HG03045 (cell line): Measurements from ENCODE around the gene TPPP.

Source experiments
- ATAC-seq: cut with Tn5 transposase; IDR thresholded peaks from one replicate; pipeline ENCODE4 v1.9.1; 2021; ENCODE audit warnings: mild to moderate bottlenecking, moderate library complexity; ENCODE audit not compliant: unreplicated experiment

The TPPP gene

DNA sequence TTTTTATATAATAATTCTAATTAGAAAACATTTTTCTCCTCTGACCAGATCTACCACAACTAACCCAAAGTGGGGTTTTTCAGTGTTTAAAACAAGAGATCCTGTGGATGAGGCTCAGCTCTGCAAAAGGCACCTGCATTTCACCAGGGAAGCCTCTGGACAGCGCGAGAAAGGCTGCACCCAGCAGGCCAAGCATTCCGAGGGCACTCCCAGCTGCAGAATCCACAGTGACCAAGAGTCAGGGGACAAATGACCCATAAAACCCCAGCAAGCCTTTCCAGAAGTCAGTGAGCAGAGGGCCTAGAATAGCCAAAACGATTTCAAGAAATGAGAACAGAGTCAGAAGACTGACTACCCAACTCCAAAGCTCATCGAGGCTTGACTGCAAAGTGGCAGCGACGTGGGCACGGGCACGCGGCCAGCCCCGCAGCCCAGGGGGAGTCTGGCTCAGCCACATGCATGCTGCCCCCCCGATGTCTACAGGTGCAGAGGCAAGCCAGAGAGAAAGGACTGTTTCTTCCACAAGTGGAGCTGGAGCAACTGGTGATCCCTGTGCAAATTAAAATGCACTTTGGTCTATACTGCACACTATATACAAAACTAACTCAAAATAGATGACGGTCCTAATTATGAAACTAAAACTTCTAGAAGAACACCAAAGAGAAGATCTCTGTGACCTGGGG lies 26.2 kb downstream of the TPPP start:
- no peak for ATAC-seq

DNA sequence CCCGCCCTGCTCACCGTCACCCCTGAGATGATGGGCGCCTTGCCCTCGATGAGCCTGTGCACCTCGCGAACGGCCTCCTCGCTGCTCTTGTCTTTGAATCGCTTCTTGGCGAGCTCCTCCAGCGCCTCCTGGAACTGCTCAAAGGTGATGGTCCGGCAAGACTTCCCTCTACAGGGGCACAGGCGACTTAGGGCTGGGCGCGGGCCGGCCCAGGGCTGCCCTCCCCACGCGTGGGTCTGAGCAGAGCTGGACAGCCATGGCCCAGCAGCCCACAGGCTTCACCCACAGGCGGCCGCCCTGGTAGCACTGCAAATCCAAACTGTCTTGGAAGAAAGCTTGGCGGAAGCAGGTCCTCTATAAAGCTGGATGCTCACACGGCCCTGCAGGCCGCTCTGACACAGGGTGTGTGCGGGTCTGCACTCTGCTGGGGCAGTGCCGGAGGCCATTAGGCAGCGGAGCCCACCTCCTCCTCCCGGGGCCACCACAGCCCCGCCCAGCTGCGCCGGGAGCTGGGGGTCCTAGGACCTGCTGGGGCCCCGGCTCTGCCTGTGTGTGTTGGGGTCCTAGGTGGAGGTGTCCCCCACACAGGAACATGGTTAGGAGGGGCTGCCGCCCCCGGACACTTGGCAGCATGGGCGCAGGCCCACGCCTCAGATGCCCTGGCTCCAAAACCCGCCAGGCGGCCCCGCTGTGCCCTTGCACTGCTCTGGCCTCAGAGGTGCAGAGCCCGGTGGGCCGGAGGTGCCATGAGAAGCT lies 27.0 kb downstream of the TPPP start:
- ATAC-seq: no peak

DNA sequence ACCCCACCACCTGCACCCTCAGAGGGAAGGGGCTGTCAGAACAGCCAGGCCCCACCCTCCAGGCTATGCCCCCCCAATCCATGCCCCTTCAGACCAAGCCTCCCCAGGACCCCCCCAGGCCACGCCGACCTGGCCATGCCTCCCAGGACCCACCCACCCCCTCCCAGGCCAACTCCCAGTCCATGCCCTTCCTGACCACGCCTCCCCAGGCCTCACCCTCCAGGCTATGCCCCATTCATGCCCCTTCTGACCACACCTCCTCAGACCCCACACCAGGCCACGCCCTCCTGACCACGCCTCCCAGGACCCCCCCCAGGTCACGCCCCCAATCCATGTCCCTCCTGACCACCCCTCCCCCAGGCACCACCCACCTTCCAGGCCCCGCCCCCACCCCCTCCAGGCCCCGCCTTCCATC lies 27.6 kb downstream of the TPPP start:
- ATAC-seq: no peak

DNA sequence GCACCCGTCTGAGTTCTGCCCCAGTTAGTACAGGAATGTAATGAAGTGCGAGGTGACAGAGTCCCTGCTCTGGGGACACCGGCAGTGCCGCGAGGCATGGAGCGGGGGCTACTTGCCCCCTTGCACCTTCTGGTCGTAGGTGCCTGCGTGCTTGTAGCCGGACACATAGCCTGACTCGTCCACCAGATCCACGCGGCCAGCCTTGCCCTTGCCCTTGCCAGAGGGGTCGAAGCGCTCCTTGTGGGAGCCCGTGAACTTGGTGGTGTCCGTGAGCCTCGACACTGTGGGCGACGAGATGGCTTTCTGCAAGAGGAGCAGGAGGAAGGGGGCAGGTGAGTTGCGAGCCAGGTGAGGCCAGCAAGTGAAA lies 28.2 kb downstream of the TPPP start:
- no peak for ATAC-seq

DNA sequence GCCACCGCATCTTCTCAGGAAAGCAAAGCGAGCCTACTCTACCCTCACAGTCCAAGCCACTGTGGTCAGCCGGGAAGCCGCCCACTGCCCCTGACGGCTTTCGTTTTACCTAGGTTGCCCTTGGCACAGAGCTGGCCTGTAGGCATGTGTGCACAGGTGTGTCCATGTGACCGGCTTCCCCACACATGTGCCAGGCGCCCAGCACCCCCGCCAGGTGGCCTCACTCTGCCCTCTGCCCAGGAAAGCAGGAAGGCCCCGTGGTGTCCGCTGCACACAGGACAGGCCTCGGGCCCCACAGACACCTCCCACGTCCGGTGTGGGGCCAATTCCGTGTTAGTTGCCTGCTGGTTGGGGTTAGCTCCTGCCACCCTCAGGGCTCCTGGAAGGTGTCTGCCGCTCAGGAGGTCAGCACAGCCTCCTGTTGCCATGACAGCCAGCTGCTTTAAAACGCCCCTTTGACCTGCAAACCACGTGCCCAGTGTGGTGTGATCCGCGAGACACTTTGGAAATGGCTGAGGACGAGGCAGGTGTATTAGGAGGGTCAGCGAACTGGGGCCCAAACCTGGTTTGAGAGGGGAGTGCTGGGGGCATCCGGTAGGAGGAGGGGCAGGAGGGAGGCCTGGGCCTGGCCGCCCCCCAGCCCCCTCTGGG lies 28.7 kb downstream of the TPPP start:
- ATAC-seq: no peak

DNA sequence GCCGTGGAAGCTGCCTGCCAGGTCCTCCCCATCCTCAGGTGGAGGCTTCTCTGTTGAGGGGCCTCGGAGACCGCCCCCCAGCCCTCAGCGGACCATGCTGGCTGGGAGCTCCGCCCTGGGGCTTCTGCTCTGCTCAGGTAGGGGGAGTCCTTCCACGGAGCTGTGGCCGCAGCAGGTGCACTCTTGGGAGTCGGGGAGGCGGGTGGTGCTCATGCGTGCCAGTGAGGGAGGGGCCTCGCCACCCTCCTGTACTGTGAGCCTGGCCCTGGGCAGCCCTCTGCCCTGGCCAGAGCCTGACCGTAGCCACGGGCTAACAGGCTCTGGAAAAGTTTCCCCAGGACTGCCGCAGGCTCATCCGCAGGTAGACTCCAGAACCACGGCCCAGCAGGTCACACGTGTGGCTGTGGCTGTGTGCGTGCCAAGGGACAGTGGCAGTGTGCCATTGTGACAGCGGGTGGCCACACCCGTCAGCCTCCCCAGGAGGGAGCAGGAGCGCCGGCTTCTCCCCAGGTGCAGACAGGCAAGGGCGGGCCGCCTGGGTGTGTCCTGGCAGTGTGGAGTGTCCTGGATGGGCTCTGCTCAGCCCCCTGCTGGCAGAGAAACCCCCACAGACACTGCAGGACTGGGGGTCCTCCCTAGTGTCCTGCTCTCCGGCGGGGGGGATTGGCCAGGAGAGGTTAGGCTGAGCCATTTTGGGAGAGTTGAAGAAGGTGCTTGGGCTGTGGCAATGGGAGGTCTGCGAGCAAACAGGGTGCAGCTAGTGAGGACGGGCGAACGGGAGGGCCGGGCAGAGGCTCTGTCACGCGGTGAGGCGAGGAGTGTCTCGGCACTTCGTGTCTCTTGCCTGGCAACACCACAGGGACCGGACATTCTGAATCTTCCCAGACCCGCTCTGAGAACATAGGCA lies 29.5 kb downstream of the TPPP start:
- ATAC-seq: no peak

DNA sequence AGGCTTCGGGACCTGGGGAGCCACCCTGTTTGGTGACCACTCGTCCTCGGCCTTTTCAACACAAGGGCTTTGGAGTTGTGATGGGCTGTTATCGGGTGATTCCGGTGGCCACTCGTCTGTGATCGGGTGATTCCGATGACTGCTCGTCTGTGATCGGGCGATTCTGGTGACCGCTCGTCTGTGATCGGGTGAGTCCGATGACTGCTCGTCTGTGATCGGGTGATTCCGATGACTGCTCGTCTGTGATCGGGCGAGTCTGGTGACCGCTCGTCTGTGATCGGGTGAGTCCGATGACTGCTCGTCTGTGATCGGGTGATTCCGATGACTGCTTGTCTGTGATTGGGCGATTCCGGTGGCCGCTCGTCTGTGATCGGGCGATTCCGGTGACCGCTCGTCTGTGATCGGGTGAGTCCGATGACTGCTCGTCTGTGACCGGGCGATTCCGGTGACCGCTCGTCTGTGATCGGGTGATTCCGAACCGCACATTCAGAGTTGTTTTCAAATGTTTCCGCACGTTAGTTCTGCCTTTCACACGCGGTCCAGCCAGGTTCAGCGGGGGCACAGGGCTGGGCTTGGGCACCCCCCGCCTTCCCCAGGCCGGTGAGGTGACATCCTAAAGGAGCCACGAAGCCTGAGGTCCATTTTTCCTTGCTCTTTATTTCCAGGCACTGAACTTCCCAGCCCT lies 30.3 kb downstream of the TPPP start:
- ATAC-seq: no peak

DNA sequence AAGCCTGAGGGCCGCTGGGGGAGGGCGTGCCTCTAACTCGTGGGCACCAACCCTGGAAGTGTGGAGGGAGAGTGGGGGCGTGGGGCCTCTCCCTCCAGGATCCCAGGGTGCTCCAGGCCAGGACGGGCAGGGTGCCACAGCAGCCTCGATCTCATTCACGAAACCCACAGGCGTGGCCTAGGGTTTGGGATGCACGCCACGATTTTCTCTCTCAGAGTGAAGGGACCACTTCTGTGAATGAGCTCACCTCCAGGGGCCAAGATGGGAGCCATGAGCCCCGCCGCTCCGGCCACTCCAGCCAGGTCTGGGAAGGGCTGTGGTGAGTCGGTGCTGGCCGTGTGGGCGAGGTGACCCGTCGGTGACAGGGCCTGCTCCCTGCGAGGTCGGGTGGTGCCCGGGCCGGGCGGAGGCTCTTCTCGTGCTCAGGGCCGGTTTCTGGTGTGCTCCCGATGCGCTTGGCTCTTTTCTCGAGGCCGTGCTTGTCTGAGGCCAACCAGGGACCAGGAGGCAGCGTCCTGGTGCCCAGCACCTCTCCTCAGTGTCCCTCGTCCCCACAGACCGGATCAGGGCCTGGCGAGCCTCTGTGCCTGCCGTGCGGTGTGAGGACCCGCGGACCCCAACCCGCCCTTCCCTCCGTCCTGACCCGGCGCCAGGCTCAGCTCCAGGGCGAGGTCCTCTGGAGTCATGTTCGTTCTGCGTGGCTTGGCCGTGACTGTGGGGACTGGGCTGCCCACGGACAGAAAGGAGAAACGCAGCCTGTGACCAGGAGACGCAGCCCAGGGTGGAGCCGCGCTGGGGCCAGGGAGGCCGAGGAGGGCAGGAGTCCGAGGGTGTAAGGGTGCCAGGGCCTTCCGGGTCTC lies 31.0 kb downstream of the TPPP start:
- no peak for ATAC-seq

DNA sequence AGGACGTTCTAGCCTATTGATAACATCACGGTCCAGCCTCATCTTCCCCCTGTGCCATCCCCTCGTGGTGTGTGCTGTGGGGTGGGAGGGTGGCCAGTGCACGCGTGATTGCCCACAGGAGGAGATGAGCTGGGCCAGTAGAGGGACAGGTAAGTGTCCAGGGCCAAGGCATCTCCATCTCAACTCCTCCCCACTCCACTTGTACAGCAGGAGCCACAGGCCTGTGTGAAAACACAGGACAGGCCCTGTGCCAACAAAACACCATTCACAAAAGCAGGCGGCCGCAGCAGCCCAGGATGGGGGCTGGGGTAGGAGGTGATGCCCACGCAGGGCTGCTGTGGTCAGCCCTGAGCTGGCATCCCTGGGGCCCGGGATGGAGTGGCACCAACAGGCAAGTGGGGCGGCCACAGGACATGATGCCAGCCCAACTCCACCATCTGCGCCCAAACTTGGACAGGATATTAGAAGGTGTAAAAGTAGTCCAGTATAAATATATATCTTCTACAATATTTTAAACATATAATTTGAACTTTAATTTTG lies 32.6 kb downstream of the TPPP start:
- ATAC-seq: no peak

DNA sequence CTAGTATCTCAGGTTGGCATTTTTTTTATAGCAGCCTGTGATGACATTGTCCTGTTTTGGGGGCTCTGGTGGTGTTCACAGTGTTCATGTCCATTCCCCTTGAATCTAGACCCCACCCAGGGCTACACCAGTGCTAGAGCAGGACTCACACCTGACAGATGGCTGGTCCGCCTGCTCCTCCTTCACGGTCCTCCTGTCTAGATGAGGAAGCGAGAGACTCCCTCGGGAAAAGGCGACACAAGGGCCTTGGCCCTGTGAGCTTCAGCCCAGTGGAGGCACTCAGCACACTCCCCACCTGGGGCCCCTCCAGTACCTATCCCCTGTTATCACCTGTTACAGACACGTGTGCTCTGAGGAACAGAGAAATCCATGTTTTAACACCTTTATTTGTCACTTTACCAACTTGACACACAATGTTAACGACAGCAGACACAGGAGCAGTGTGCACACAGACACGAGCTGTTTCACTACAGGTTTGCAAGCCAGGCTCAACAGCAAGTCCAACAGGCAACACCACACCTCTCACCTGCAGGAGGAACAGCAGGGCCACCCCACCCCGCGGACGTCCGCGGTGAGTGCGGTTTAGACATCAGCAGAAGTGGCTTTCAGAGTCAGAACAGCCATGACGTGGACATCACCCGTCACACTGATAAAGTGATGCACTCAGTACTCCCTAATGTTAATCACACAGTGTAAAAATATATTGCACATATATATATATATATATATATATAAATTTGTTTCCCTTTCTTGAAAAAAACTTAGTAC lies 33.5 kb downstream of the TPPP start:
- no peak for ATAC-seq

DNA sequence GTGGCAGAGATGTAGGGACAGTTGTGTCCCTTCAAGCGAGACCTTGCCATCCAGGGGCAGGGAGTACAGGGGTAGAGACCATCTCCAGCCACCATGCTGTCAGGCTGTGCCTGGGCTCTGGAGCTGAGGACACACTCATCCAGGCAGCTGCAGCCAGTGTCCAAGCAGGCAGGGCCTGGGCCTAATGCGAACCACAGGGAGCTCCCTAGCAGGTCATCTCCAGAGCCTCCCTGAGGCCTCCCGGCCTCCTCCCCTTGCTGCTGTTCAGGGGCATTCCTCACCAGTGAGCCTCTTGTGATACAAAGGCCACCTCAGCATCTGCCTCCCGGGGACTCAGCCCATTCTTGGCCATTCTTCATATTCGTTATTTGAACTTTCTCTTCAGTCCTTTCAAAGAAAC lies 35.0 kb downstream of the TPPP start:
- no peak for ATAC-seq

DNA sequence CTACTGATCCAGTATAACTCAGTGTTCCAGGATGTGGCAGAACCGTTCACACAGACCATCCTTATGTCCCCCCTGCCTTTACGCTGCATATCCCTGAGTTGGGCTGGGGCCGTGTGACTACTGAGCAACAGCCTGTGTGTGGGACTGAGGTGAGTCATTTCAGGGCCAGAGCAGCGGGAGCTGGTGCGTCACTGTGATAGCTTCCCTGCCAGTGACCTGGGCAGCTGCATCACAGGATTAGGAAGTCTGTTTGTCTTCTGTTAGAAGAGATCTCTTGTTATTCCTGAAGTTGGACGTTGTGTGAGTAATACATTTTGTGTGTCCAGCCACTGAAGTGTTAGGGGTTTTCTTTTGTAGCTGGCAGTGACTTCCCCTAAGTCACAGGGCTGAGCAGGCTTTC lies 35.6 kb downstream of the TPPP start:
- ATAC-seq: no peak

DNA sequence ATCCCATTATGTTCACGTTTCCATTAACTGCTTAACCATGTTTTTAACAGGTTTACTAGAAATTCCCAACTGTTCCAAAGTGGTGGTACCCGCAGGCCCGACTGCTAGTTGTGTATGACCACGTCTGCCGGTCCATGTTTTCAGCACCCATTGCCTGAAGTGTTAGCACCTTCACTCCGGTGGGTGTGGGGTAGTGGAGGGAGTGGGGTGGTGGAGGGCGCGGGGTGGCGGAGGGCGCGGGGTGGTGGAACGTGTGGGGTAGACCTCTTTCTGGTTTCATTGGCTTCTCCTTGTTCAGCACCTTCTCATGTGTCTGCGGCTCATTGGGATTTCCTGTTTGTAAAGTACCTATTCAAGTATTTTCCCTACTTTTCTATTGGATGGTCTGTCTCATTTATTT lies 37.7 kb downstream of the TPPP start:
- ATAC-seq: no peak

DNA sequence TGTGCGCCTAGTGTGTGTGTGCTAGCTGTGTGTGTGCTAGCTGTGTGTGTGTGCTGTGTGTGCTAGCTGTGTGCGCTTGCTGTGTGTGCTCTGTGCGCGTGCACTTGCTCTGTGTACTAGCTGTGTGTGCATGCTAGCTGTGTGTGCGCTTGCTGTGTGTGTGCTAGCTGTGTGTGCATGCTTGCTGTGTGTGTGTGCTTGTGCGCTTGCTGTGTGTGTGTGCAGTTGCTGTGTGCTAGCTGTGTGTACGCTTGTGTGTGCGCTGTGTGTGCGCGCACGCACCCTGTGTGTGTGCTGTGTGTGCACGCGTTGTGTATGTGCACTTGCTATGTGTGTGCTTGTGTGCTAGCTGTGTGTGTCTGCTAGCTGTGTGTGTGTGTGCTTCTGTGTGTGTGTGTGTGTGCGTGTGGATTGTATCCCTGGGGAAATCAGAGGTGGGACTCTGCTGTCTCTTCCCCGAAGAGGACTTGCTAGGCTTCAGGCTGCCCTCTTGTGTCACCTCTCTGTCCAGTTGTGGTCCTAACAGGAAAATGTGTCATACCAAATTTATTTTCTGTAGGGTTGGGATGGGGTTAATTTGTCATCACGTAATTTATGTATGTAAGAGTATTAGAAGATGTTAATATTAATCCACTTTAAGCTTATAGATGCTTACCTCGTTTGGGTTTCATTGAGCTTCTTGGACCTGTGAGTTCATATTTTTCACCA lies 38.9 kb downstream of the TPPP start:
- no peak for ATAC-seq

DNA sequence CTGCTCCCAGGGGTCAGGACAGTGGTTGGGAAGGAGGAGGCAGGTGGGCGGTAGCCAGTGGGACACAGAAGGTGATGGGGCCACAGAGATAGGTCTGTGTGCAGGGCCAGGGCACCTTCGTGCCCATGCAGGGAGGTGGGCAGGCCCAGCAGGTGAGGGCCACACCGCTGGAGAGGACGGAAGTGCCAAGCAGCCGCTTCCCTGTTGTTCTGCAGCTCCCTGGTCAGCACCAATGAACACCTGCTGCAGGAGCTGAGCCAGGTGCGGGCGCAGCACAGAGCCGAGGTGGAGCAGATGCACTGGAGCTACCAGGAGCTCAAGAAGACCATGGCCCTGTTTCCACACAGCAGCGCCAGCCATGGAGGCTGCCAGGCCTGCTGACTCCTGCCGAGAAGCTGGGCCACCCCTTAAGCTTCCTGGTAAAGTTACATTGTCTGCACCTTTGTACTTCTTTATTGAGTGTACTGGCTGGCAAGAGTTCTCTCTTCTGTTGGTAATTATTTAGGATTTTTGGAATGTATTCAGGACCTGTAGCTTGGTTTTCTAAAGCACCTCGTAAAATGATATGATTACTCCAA lies 40.3 kb downstream of the TPPP start:
- no peak for ATAC-seq

DNA sequence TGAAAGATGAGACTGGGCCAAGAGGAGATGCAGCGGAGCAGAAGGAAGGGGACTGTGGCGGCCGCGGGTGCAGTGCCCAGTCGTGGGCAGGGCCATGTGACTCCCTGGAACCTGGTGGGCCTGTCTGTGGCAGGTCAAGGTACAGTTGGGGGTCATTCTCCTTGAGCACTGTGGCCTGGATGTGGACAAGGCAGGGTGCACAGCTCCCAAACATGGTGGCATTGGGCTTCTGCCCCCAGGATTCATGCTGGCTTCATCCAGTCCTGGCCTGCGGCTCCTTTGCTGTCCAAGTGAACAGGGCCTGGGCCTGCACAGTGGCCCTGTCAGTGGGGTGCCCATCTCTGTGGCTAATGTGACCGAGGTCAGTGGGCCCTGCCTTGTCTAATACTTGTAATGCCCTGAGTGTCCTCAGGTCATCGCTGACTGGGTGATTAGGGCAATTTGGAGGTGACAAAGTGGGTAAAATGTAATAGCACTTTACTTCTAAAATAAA lies 41.1 kb downstream of the TPPP start:
- no peak for ATAC-seq

DNA sequence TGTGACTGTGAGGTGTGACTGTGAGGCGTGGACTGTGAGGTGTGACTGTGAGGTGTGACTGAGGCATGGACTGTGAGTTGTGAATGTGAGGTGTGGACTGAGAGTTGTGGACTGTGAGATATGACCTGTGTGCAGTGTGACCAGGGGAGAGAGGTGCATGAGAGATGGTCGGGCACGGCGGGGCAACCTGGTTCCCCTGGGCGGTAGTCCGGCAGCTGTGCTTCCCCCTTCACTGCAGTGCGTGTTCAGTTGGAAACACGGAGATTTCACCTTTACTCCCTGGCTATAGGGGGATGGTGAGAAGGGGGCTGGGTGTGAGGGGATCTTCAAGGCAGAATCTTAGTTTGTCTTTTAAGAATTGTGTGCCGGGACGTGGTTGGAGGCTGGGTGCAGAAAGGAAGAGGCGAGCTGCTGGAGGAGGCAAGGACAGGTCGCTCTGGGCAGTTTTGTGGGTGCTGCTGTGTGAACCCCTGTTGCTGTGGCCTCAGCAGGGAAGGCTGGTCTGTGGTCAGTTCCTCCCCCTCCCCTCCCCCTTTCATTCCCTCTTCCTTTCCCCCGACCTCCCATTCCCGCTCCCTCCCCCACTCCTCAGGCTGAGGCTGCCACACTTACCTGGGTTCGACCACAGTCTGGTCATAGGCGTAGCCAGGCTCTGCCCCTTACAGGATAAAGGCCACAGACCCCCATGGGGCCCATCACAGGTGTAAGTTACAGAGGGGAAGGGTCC lies 41.7 kb downstream of the TPPP start:
- ATAC-seq: no peak
